Astrocyte (in vitro differentiated cells and primary cell): ENCODE results near the gene ART3. TPM values are rescaled to one million over a fixed set of nuclear protein-coding genes. Genes with fewer than 3 reads are reported as not detected.

Experiments
- DNase-seq: peaks from one replicate; pipeline ENCODE4 v3.0.0-alpha.2; 2010; ENCODE audit warnings: low read depth
- FAIRE-seq: peaks from 2 replicates; lab custom pipeline; 2011; peaks lifted over from hg19 to GRCh38; lab: Jason Lieb, UNC
- H2AFZ ChIP-seq: 2 replicates; pipeline ENCODE4 v1.6.0; 2012; ENCODE audit warnings: low read depth, low read length, inconsistent platforms
- H3K27ac ChIP-seq: 2 replicates; pipeline ENCODE4 v1.5.1; 2011; ENCODE audit warnings: low read depth, low read length, inconsistent platforms
- H3K27me3 ChIP-seq: 2 replicates; pipeline ENCODE4 v1.6.0; 2011; ENCODE audit warnings: low read length, inconsistent platforms; ENCODE audit not compliant: insufficient read depth
- H3K36me3 ChIP-seq: 2 replicates; pipeline ENCODE4 v1.5.1; 2011; ENCODE audit warnings: low read length, inconsistent platforms; ENCODE audit not compliant: insufficient read depth
- H3K4me1 ChIP-seq: 2 replicates; pipeline ENCODE4 v1.5.1; 2011; ENCODE audit warnings: low read length, inconsistent platforms; ENCODE audit not compliant: insufficient read depth
- H3K4me2 ChIP-seq: 2 replicates; pipeline ENCODE4 v1.6.0; 2012; ENCODE audit warnings: low read length, inconsistent platforms
- H3K4me3 ChIP-seq: 2 replicates; pipeline ENCODE4 v1.5.1; 2011; ENCODE audit warnings: low read depth, mild to moderate bottlenecking, low read length, inconsistent platforms; ENCODE audit not compliant: insufficient read depth
- H3K79me2 ChIP-seq: 2 replicates; pipeline ENCODE4 v1.6.0; 2012; ENCODE audit warnings: mild to moderate bottlenecking, low read length, inconsistent platforms; ENCODE audit not compliant: insufficient read depth
- H3K9ac ChIP-seq: 2 replicates; pipeline ENCODE4 v1.6.0; 2012; ENCODE audit warnings: mild to moderate bottlenecking, low read length, inconsistent platforms
- H3K9me3 ChIP-seq: 2 replicates; pipeline ENCODE4 v1.5.1; 2012; ENCODE audit warnings: low read depth, mild to moderate bottlenecking, low read length, inconsistent platforms; ENCODE audit not compliant: insufficient read depth
- H4K20me1 ChIP-seq: 2 replicates; pipeline ENCODE4 v1.6.0; 2012; ENCODE audit warnings: low read length, inconsistent platforms; ENCODE audit not compliant: insufficient read depth
- H3K27ac Mint-ChIP-seq: one replicate; pipeline ENCODE4 v1.8.0; 2021; ENCODE audit warnings: mild to moderate bottlenecking, mixed read lengths; ENCODE audit not compliant: unreplicated experiment
- H3K27me3 Mint-ChIP-seq: one replicate; pipeline ENCODE4 v1.8.0; 2021; ENCODE audit warnings: low read depth, mixed read lengths; ENCODE audit not compliant: unreplicated experiment
- H3K36me3 Mint-ChIP-seq: one replicate; pipeline ENCODE4 v1.8.0; 2021; ENCODE audit warnings: low read depth, mixed read lengths; ENCODE audit not compliant: unreplicated experiment
- H3K4me1 Mint-ChIP-seq: one replicate; pipeline ENCODE4 v1.8.0; 2021; ENCODE audit warnings: low read depth, mixed read lengths; ENCODE audit not compliant: unreplicated experiment
- H3K4me3 Mint-ChIP-seq: one replicate; pipeline ENCODE4 v1.8.0; 2021; ENCODE audit warnings: mild to moderate bottlenecking, moderate library complexity, mixed read lengths; ENCODE audit not compliant: unreplicated experiment
- H3K9me3 Mint-ChIP-seq: one replicate; pipeline ENCODE4 v1.8.0; 2021; ENCODE audit warnings: mild to moderate bottlenecking, mixed read lengths; ENCODE audit not compliant: unreplicated experiment
- CTCF ChIP-seq: IDR thresholded peaks from 2 replicates; pipeline ENCODE4 v1.5.1; 2011; ENCODE audit warnings: low read depth, mild to moderate bottlenecking, inconsistent platforms, low read length, moderate library complexity; ENCODE audit not compliant: insufficient read depth
- EZH2 ChIP-seq: IDR thresholded peaks from 2 replicates; pipeline ENCODE4 v1.6.1; 2012; ENCODE audit warnings: mild to moderate bottlenecking, low read length, inconsistent platforms; ENCODE audit not compliant: insufficient read depth
- total RNA-seq: library from RNA; stranded (reverse); gene quantifications from 2 replicates; pipeline ENCODE4 v1.2.1, GENCODE V29; 2021

The ART3 gene
- total RNA-seq, 1 donor from 2014 or later, result not detected

GRCh38 chr4:76096076-76096475 lies 21.6 kb downstream of the ART3 start:
- TF ChIP-seq EZH2, result no peak
- TF ChIP-seq CTCF, result no peak

GRCh38 chr4:76105652-76106051 lies 31.1 kb downstream of the ART3 start:
- no peaks in the 10 kb centered on the region for H3K36me3 ChIP-seq
- peaks cover 13% of the 10 kb centered on the region for H3K27me3 Mint-ChIP-seq
- no peak overlapping the region for H3K27ac Mint-ChIP-seq
- peak overlapping the region; percentile 8 for H2AFZ ChIP-seq
- DNase-seq (no peak), FAIRE-seq (no peak)
- no peaks in the 10 kb centered on the region for H3K9me3 Mint-ChIP-seq
- TF ChIP-seq CTCF (no peak), EZH2 (no peak)
- no peaks in the 10 kb centered on the region for H3K36me3 Mint-ChIP-seq
- no peaks in the 10 kb centered on the region for H4K20me1 ChIP-seq
- H3K9ac ChIP-seq, result no peak overlapping the region
- H3K4me3 ChIP-seq, result no peak overlapping the region
- H3K4me1 ChIP-seq, result no peaks in the 10 kb centered on the region
- H3K27me3 ChIP-seq, result no peaks in the 10 kb centered on the region
- H3K4me2 ChIP-seq, result no peak overlapping the region
- H3K79me2 ChIP-seq, result no peaks in the 10 kb centered on the region
- no peak overlapping the region for H3K27ac ChIP-seq
- H3K4me1 Mint-ChIP-seq, result no peaks in the 10 kb centered on the region
- H3K9me3 ChIP-seq, result no peaks in the 10 kb centered on the region
- no peak overlapping the region for H3K4me3 Mint-ChIP-seq

More at GRCh38 chr4:76096076-76096475, 21.6 kb downstream of the ART3 start:
- Histone ChIP-seq H4K20me1 (no peaks in the 10 kb centered on the region), H3K36me3 (no peaks in the 10 kb centered on the region), H3K27ac (no peak overlapping the region), H3K27me3 (peaks cover 6% of the 10 kb centered on the region), H3K79me2 (no peaks in the 10 kb centered on the region), H2AFZ (no peak overlapping the region), H3K4me2 (no peak overlapping the region), H3K9ac (no peak overlapping the region), H3K9me3 (no peaks in the 10 kb centered on the region), H3K4me3 (no peak overlapping the region), H3K4me1 (no peaks in the 10 kb centered on the region)
- Mint-ChIP-seq H3K9me3 (no peaks in the 10 kb centered on the region), H3K4me1 (no peaks in the 10 kb centered on the region), H3K27me3 (no peaks in the 10 kb centered on the region), H3K27ac (no peak overlapping the region), H3K36me3 (no peaks in the 10 kb centered on the region), H3K4me3 (no peak overlapping the region)
- no peak for FAIRE-seq
- no peak for DNase-seq

- H3K27ac ChIP-seq, result no peak overlapping the region
- Mint-ChIP-seq H3K27ac (no peak overlapping the region), H3K36me3 (no peaks in the 10 kb centered on the region), H3K4me3 (no peak overlapping the region), H3K27me3 (peaks cover 13% of the 10 kb centered on the region), H3K9me3 (no peaks in the 10 kb centered on the region), H3K4me1 (no peaks in the 10 kb centered on the region)
- no peak overlapping the region for H2AFZ ChIP-seq
- no peaks in the 10 kb centered on the region for H3K27me3 ChIP-seq
- H3K9ac ChIP-seq, result no peak overlapping the region
- TF ChIP-seq EZH2 (no peak), CTCF (no peak)
- H4K20me1 ChIP-seq, result no peaks in the 10 kb centered on the region
- no peaks in the 10 kb centered on the region for H3K79me2 ChIP-seq
- FAIRE-seq, result no peak
- no peak overlapping the region for H3K4me2 ChIP-seq
- no peaks in the 10 kb centered on the region for H3K4me1 ChIP-seq
- no peak for DNase-seq
- no peaks in the 10 kb centered on the region for H3K36me3 ChIP-seq
- no peak overlapping the region for H3K4me3 ChIP-seq
- H3K9me3 ChIP-seq, result no peaks in the 10 kb centered on the region
Observed at GRCh38 chr4:76106442-76106841, 31.9 kb downstream of the ART3 start.
